Heart left ventricle (tissue), 16 donors: Measurements from ENCODE around the gene TIMM17B. TPM values are rescaled to one million over a fixed set of nuclear protein-coding genes. Genes with fewer than 3 reads are reported as not detected.
"Not testable (repeated sequence)": the region's sequence is repeated elsewhere in the genome, so short reads cannot be mapped to it uniquely, and the experiment has no call there.

Source experiments
- ATAC-seq, 4 donors: fragments of 200-7000 bp; cut with Tn5 transposase; one replicate each; pipeline ENCODE4 v1.9.1; 2020 to 2022; ENCODE audit warnings: moderate library complexity in 4 of 4, mild to moderate bottlenecking in 3 of 4, moderate number of reproducible peaks in 1 of 4
- DNase-seq, 5 donors: peaks; one replicate each; pipeline ENCODE4 v3.0.0-alpha.2; 2020
- H3K27ac ChIP-seq, 12 donors: fragments of 200-600 bp; sonication (generic) in 4 of 12; one replicate each; pipeline versions ENCODE4 v1.5.0 to v1.8.0; 2016 to 2022; ENCODE audit warnings: mild to moderate bottlenecking in 2 of 12
- H3K27me3 ChIP-seq, 9 donors: fragments of 200-600 bp; sonication (generic) in 2 of 9; one replicate each; pipeline versions ENCODE4 v1.5.1 to v1.8.0; 2016 to 2022; ENCODE audit warnings: mild to moderate bottlenecking in 3 of 9
- H3K36me3 ChIP-seq, 9 donors: fragments of 200-600 bp; sonication (generic) in 2 of 9; one replicate each; pipeline versions ENCODE4 v1.5.0 to v1.8.0; 2018 to 2022; ENCODE audit warnings: mild to moderate bottlenecking in 2 of 9
- H3K4me1 ChIP-seq, 12 donors: fragments of 200-600 bp; sonication (generic) in 4 of 12; one replicate each; pipeline versions ENCODE4 v1.5.0 to v1.8.0; 2016 to 2022; ENCODE audit warnings: mild to moderate bottlenecking in 3 of 12
- H3K4me3 ChIP-seq, 12 donors: fragments of 200-600 bp; sonication (generic) in 4 of 12; one replicate each; pipeline versions ENCODE4 v1.5.0 to v1.8.0; 2017 to 2022; ENCODE audit warnings: mild to moderate bottlenecking in 9 of 12, moderate library complexity in 4 of 12
- H3K9me3 ChIP-seq, 12 donors: fragments of 200-600 bp; sonication (generic) in 4 of 12; one replicate each; pipeline versions ENCODE4 v1.5.0 to v1.8.0; 2016 to 2022; ENCODE audit warnings: mild to moderate bottlenecking in 1 of 12
- POLR2A ChIP-seq, 2 donors: fragments of 450-650 bp; IDR thresholded peaks; one replicate each; pipeline ENCODE4 v1.6.1; 2017; ENCODE audit warnings: antibody characterized with exemption in 2 of 2, mild to moderate bottlenecking in 2 of 2, moderate library complexity in 2 of 2
- WGBS, 4 donors: extraction: QIAGEN DNeasy Blood & Tissue Kit in 2 of 4; methylation state at CpG; one replicate each; pipeline versions ENCODE4 v1.1.5 to v1.1.7; 2013 to 2018; 5-methylcytosine and 5-hydroxymethylcytosine counted together
- intact Hi-C, 10 donors: fragments of 100-400 bp; cut with DNase I; formaldehyde crosslinking; loops; one replicate each; pipeline versions ENCODE4 v1.11.1 to v1.14.2; 2022
- polyA plus RNA-seq, 2 donors: library from polyadenylated mRNA; stranded (reverse); fragments of 200-250 nt; gene quantifications; one replicate each; pipeline ENCODE4 v1.2.3, GENCODE V29; 2013
- total RNA-seq, 9 donors: library from RNA; depleted of rRNA in 2 of 9; stranded (reverse); fragments of >200 nt in 2 of 9; fragmentation: NEBNext Ultra II Directional in 3 of 9; extraction: Animal tissue kit (Norgen Biotek cat#: 25700) in 3 of 9; gene quantifications; one replicate each; pipeline versions ENCODE4 v1.1.0 to v1.2.4, GENCODE V29; 2016 to 2023
- TF ChIP-seq, protein P1 (sequence below), 12 donors: fragments of 200-600 bp; sonication (generic) in 4 of 12; IDR thresholded peaks; one replicate each; pipeline versions ENCODE4 v1.5.0 to v1.8.0; 2018 to 2022; ENCODE audit warnings: antibody characterized with exemption in 12 of 12, mild to moderate bottlenecking in 5 of 12
- donor health status: ischemic (EF 13 %, LVEDD 7.1; RV severe dilation, severe dysfunction).
- donor health status: healthy with polysubstance abuse.
- donor health status: DM: no; HTN: yes; CAD: no.
- donor health status: DM: no; HTN: no; CAD: no.
- donor health status: ischemic (EF 25% LVEDD 6.9; RV normal size, moderate dysfunction).
- donor health status: ischemic (EF 25% LVEDD 5.7; RV mildly dilated, moderate dysfunction).
- donor health status: healthy.
- donor health status: DM: yes; HTN: yes; CAD: no.
- donor health status: ischemic (EF 35%, LVEDD 5.7; RV mildly dilated, moderate dysfunction).
- donor health status: nonischemic (EF 11% LVEDD 7.7; RV severe dilation, severe dysfunction).
- donor health status: DM: yes; HTN: yes; CAD: no.
- donor health status: PGD.
- donor health status: ischemic (EF 29% LVEDD 5.4; RV normal size, mild dysfunction).
- donor health status: nonischemic (EF 23%, LVEDD 6.1; RV moderate dilation, normal function).

TIMM17B gene
- total and polyA plus RNA-seq, 11 donors, result 57.1 to 91.0 (median 73.2) TPM

DNA sequence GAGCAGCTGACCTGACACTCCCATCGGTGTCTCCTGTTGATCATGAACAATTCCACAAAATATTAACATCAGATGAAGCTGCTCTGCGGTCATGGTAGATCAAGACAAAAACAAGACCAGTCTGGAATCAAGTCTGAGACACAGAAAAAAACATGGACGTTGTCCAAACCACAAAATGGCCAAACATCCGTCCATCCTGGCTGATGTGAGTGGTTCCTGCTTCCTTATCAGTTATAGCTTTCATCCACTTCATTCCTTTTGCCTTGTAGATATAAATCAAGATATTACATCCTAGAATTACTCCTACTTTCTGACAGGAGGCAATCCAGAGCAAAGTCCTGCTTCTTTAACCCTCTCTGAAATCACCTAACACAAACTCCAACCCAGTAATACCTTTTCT is 33.4 kb downstream of the TIMM17B start:
- Histone ChIP-seq H3K4me3 (no peak overlapping the region), H3K27me3 (no peaks in the 10 kb centered on the region), H3K27ac (no peak overlapping the region), H3K4me1 (no peaks in the 10 kb centered on the region), H3K9me3 (no peaks in the 10 kb centered on the region), H3K36me3 (no peaks in the 10 kb centered on the region)
- intact Hi-C loops, result no loop called here
- DNase-seq (no peak), ATAC-seq (no peak)
- no peak for TF ChIP-seq POLR2A (IDR thresholded peaks at IDR 0.05)
- TF ChIP-seq, protein P1, sequence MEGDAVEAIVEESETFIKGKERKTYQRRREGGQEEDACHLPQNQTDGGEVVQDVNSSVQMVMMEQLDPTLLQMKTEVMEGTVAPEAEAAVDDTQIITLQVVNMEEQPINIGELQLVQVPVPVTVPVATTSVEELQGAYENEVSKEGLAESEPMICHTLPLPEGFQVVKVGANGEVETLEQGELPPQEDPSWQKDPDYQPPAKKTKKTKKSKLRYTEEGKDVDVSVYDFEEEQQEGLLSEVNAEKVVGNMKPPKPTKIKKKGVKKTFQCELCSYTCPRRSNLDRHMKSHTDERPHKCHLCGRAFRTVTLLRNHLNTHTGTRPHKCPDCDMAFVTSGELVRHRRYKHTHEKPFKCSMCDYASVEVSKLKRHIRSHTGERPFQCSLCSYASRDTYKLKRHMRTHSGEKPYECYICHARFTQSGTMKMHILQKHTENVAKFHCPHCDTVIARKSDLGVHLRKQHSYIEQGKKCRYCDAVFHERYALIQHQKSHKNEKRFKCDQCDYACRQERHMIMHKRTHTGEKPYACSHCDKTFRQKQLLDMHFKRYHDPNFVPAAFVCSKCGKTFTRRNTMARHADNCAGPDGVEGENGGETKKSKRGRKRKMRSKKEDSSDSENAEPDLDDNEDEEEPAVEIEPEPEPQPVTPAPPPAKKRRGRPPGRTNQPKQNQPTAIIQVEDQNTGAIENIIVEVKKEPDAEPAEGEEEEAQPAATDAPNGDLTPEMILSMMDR (IDR thresholded peaks at IDR 0.05), result no peak
- 52 to 61% (median 53%) methylated on average over 4 of the region's 4 CpGs for WGBS, 4 donors

DNA sequence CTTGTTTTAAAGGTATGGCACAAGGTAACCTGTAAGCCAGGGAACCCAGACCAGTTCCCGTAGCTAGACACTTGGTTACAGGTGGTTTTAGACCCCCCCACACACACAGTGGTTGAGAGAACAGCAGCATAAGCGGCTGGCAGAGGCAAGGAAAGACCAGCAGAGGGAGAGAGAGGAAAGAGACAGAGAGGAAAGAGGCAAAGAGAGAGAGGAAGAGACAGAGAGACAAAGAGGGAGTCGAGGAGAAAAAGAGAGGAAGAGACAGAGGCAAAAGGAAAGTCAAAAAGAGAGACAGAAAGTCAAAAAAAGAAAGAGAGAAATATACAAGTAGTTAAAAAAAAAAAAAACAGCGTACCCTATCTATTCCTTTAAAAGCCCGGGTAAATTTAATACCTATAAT is 42.7 kb downstream of the TIMM17B start:
- TF ChIP-seq POLR2A (IDR thresholded peaks at IDR 0.05), result no peak
- TF ChIP-seq, protein P1 (IDR thresholded peaks at IDR 0.05), result peak in 1 of 12 donors; percentile 3
- DNase-seq (no peak), ATAC-seq (no peak)
- H3K4me1 ChIP-seq, result no peaks in the 10 kb centered on the region
- H3K27ac ChIP-seq, result no peak overlapping the region
- peaks cover 0 to 7% (median 0%) of the 10 kb centered on the region in 12 donors for H3K9me3 ChIP-seq
- intact Hi-C loops, result no loop called here
- 41 to 55% (median 49%) methylated on average over 5 of the region's 5 CpGs for WGBS, 4 donors
- H3K27me3 ChIP-seq, result peaks cover 0 to 7% (median 0%) of the 10 kb centered on the region in 9 donors
- no peaks in the 10 kb centered on the region for H3K36me3 ChIP-seq
- no peak overlapping the region for H3K4me3 ChIP-seq

DNA sequence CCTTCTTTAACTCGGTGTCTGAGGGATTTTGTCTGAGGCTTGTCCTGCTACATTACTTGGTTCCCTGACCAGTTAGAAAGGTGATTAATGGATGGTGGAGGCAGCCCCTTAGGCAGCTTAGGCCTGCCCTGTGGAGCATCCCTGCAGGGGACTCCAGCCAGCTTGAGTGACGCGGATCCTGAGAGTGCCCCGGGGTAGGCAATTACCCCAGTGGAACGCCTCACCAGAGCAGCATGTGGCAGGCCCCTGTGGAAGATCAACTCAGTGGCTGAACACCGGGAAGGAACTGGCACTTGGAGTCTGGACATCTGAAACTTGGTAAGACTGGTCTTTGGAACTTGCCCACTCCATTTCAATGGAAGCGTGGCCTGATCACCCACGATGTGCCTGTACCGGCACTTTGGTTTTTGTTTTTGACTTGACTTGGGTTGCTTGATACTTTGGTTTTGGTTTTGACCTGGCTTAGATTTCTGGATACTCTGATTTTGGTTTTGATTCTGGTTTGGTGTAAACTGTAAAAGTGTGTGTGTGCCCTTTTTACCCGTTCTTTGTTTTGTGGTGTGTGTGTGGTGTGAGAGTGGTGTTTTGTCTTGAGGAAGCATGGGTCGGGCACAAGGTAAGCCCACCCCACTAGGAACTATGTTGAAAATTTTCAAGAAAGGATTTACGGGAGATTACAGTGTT is 43.3 kb downstream of the TIMM17B start:
- intact Hi-C loops, H3K36me3 ChIP-seq, H3K4me3 ChIP-seq, ATAC-seq, DNase-seq, H3K27me3 ChIP-seq, H3K27ac ChIP-seq, H3K9me3 ChIP-seq, H3K4me1 ChIP-seq: not testable (repeated sequence)
- WGBS, 4 donors, result 86 to 91% (median 87%) methylated on average over 12 of the region's 12 CpGs

DNA sequence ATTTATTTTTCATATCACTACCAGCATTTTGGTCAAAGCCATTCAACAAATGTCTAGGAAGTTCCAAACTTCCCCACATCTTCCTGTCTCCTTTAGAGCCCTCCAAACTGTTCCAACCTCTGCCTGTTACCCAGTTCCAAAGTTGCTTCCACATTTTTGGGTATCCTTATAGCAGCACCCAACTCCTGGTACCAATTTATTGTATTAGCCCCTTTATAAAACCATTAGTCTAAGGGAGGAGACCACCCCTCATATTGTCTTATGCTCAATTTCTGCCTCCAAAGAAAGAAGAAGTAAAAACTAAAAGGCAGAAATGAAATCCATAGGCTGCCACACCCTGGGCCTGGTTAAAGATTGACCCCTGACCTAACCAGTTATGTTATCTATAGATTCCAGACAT is 44.1 kb downstream of the TIMM17B start:
- H3K36me3 ChIP-seq, intact Hi-C loops: not testable (repeated sequence)

DNA sequence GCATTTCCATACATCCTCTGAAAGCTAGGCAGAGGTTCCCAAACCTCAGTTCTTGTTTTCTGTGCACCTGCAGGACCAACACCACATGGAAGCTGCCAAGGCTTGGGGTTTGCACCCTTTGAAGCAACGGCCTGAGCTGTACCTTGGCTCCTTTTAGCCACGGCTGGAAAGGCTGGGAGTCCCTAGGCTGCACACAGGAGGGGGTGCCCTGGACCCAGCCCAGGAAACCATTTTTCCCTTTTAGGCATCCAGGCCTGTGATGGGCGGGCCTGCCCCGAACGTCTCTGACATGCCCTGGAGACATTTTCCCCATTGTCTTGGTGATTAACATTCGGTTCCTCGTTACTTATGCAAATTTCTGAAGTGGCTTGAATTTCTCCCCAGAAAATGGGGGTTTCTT is 44.7 kb downstream of the TIMM17B start:
- Histone ChIP-seq H3K27me3 (peaks cover 0 to 12% (median 0%) of the 10 kb centered on the region in 9 donors), H3K4me1 (no peaks in the 10 kb centered on the region), H3K27ac (no peak overlapping the region), H3K36me3 (no peaks in the 10 kb centered on the region), H3K4me3 (no peak overlapping the region), H3K9me3 (peaks cover 0 to 7% (median 0%) of the 10 kb centered on the region in 12 donors)
- 65 to 85% (median 72%) methylated on average over 7 of the region's 7 CpGs for WGBS, 4 donors
- DNase-seq, result no peak
- no peak for ATAC-seq
- TF ChIP-seq, protein P1 (IDR thresholded peaks at IDR 0.05), result no peak
- no peak for TF ChIP-seq POLR2A (IDR thresholded peaks at IDR 0.05)
- intact Hi-C loops, result no loop called here

More for the DNA sequence above, 44.1 kb downstream of the TIMM17B start:
- peaks cover 0 to 12% (median 0%) of the 10 kb centered on the region in 9 donors for H3K27me3 ChIP-seq
- H3K9me3 ChIP-seq, H3K4me3 ChIP-seq, ATAC-seq, DNase-seq, H3K27ac ChIP-seq, H3K4me1 ChIP-seq: not testable (repeated sequence)
